Astrocyte (in vitro differentiated cells and primary cell): ENCODE results near the gene RNF207. TPM values are rescaled to one million over a fixed set of nuclear protein-coding genes. Genes with fewer than 3 reads are reported as not detected.
"Not testable (repeated sequence)": the region's sequence is repeated elsewhere in the genome, so short reads cannot be mapped to it uniquely, and the experiment has no call there.

ENCODE experiments used
- DNase-seq: peaks from one replicate; pipeline ENCODE4 v3.0.0-alpha.2; 2010; ENCODE audit warnings: low read depth
- FAIRE-seq: peaks from 2 replicates; lab custom pipeline; 2011; peaks lifted over from hg19 to GRCh38; lab: Jason Lieb, UNC
- H2AFZ ChIP-seq: 2 replicates; pipeline ENCODE4 v1.6.0; 2012; ENCODE audit warnings: low read depth, low read length, inconsistent platforms
- H3K27ac ChIP-seq: 2 replicates; pipeline ENCODE4 v1.5.1; 2011; ENCODE audit warnings: low read depth, low read length, inconsistent platforms
- H3K27me3 ChIP-seq: 2 replicates; pipeline ENCODE4 v1.6.0; 2011; ENCODE audit warnings: low read length, inconsistent platforms; ENCODE audit not compliant: insufficient read depth
- H3K36me3 ChIP-seq: 2 replicates; pipeline ENCODE4 v1.5.1; 2011; ENCODE audit warnings: low read length, inconsistent platforms; ENCODE audit not compliant: insufficient read depth
- H3K4me1 ChIP-seq: 2 replicates; pipeline ENCODE4 v1.5.1; 2011; ENCODE audit warnings: low read length, inconsistent platforms; ENCODE audit not compliant: insufficient read depth
- H3K4me2 ChIP-seq: 2 replicates; pipeline ENCODE4 v1.6.0; 2012; ENCODE audit warnings: low read length, inconsistent platforms
- H3K4me3 ChIP-seq: 2 replicates; pipeline ENCODE4 v1.5.1; 2011; ENCODE audit warnings: low read depth, mild to moderate bottlenecking, low read length, inconsistent platforms; ENCODE audit not compliant: insufficient read depth
- H3K79me2 ChIP-seq: 2 replicates; pipeline ENCODE4 v1.6.0; 2012; ENCODE audit warnings: mild to moderate bottlenecking, low read length, inconsistent platforms; ENCODE audit not compliant: insufficient read depth
- H3K9ac ChIP-seq: 2 replicates; pipeline ENCODE4 v1.6.0; 2012; ENCODE audit warnings: mild to moderate bottlenecking, low read length, inconsistent platforms
- H3K9me3 ChIP-seq: 2 replicates; pipeline ENCODE4 v1.5.1; 2012; ENCODE audit warnings: low read depth, mild to moderate bottlenecking, low read length, inconsistent platforms; ENCODE audit not compliant: insufficient read depth
- H4K20me1 ChIP-seq: 2 replicates; pipeline ENCODE4 v1.6.0; 2012; ENCODE audit warnings: low read length, inconsistent platforms; ENCODE audit not compliant: insufficient read depth
- H3K27ac Mint-ChIP-seq: one replicate; pipeline ENCODE4 v1.8.0; 2021; ENCODE audit warnings: mild to moderate bottlenecking, mixed read lengths; ENCODE audit not compliant: unreplicated experiment
- H3K27me3 Mint-ChIP-seq: one replicate; pipeline ENCODE4 v1.8.0; 2021; ENCODE audit warnings: low read depth, mixed read lengths; ENCODE audit not compliant: unreplicated experiment
- H3K36me3 Mint-ChIP-seq: one replicate; pipeline ENCODE4 v1.8.0; 2021; ENCODE audit warnings: low read depth, mixed read lengths; ENCODE audit not compliant: unreplicated experiment
- H3K4me1 Mint-ChIP-seq: one replicate; pipeline ENCODE4 v1.8.0; 2021; ENCODE audit warnings: low read depth, mixed read lengths; ENCODE audit not compliant: unreplicated experiment
- H3K4me3 Mint-ChIP-seq: one replicate; pipeline ENCODE4 v1.8.0; 2021; ENCODE audit warnings: mild to moderate bottlenecking, moderate library complexity, mixed read lengths; ENCODE audit not compliant: unreplicated experiment
- H3K9me3 Mint-ChIP-seq: one replicate; pipeline ENCODE4 v1.8.0; 2021; ENCODE audit warnings: mild to moderate bottlenecking, mixed read lengths; ENCODE audit not compliant: unreplicated experiment
- CTCF ChIP-seq: IDR thresholded peaks from 2 replicates; pipeline ENCODE4 v1.5.1; 2011; ENCODE audit warnings: low read depth, mild to moderate bottlenecking, inconsistent platforms, low read length, moderate library complexity; ENCODE audit not compliant: insufficient read depth
- EZH2 ChIP-seq: IDR thresholded peaks from 2 replicates; pipeline ENCODE4 v1.6.1; 2012; ENCODE audit warnings: mild to moderate bottlenecking, low read length, inconsistent platforms; ENCODE audit not compliant: insufficient read depth
- total RNA-seq: library from RNA; stranded (reverse); gene quantifications from 2 replicates; pipeline ENCODE4 v1.2.1, GENCODE V29; 2021

The RNF207 gene
- total RNA-seq, 1 donor from 2014 or later = 4.7 TPM

DNA sequence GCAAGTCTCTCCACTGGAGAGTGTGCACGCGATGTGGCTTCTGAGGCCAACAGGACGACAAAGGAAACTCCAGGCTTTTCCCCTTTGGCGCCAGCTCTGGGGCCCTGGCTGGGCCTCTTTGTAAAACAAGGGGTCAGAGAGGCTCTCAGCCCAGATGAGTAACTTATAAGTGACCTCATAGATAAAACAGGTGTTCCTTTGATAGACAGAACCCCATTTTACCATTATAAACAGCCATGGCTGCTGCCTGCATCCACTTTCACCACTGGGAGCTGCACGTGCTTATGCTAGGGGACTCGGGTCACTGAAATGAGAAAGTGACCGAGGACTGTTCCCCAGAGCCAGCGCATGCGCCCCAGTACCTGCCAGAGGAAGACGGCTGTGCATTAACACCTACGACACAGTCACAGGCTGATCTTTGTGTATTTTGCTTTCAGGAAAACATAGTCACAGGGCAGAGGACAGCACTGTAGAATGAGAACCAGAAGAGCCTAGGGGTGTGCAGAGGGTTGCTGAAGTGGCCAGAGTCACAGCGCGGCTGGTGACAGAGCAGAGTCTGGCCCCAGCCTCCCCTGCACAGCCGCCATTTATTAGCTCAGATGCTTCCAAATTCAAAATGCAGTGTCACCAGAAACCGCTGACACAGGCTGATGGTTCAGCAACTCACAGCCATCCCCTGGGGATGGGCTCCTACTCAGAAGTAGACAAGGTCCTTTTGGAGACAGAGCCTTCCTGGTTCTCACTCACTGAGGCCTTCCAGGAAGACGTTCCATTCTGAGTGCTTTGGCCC, 12.7 kb downstream of the RNF207 start:
- H3K9ac ChIP-seq = no peak overlapping the region
- H2AFZ ChIP-seq = no peak overlapping the region
- H3K4me2 ChIP-seq = no peak overlapping the region
- H3K79me2 ChIP-seq = no peaks in the 10 kb centered on the region
- Mint-ChIP-seq H3K27ac (peak overlapping the region; percentile 69), H3K4me3 (no peak overlapping the region), H3K4me1 (peaks cover 9% of the 10 kb centered on the region), H3K9me3 (no peaks in the 10 kb centered on the region), H3K27me3 (peaks cover 8% of the 10 kb centered on the region), H3K36me3 (peaks cover 20% of the 10 kb centered on the region)
- peaks cover 4% of the 10 kb centered on the region for H3K4me1 ChIP-seq
- peaks cover 9% of the 10 kb centered on the region for H4K20me1 ChIP-seq
- FAIRE-seq (no peak), DNase-seq (no peak)
- no peak for TF ChIP-seq CTCF
- TF ChIP-seq EZH2 = no peak
- H3K27me3 ChIP-seq = no peaks in the 10 kb centered on the region
- no peak overlapping the region for H3K4me3 ChIP-seq
- peaks cover 3% of the 10 kb centered on the region for H3K36me3 ChIP-seq
- H3K9me3 ChIP-seq = no peaks in the 10 kb centered on the region
- no peak overlapping the region for H3K27ac ChIP-seq

DNA sequence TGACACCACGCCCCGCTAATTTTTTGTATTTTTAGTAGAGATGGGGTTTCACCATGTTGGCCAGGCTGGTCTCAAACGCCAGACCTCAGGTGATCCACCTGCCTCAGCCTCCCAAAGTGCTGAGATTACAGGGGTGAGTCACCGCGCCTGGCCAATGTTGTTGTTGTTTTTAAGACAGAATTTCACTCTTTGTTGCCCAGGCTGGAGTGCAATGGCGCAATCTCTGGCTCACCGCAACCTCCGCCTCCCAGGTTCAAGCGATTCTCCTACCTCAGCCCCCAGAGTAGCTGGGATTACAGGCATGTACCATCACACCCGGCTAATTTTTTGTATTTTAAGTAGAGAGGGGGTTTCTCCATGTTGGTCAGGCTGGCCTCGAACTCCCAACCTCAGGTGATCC, 13.7 kb downstream of the RNF207 start:
- H3K27ac Mint-ChIP-seq, H4K20me1 ChIP-seq, H3K9me3 ChIP-seq, H3K4me3 ChIP-seq, H3K9ac ChIP-seq, H3K4me1 ChIP-seq, H2AFZ ChIP-seq, H3K27ac ChIP-seq, H3K4me2 ChIP-seq, FAIRE-seq, H3K79me2 ChIP-seq, H3K27me3 Mint-ChIP-seq, H3K4me3 Mint-ChIP-seq, H3K4me1 Mint-ChIP-seq, H3K9me3 Mint-ChIP-seq, DNase-seq, H3K27me3 ChIP-seq: not testable (repeated sequence)
- H3K36me3 Mint-ChIP-seq = peaks cover 20% of the 10 kb centered on the region
- peaks cover 11% of the 10 kb centered on the region for H3K36me3 ChIP-seq

- Mint-ChIP-seq H3K4me1 (peaks cover 9% of the 10 kb centered on the region), H3K27ac (peak overlapping the region; percentile 11), H3K9me3 (no peaks in the 10 kb centered on the region), H3K36me3 (peaks cover 22% of the 10 kb centered on the region), H3K27me3 (peaks cover 7% of the 10 kb centered on the region), H3K4me3 (no peak overlapping the region)
- peaks cover 11% of the 10 kb centered on the region for H3K36me3 ChIP-seq
- peaks cover 4% of the 10 kb centered on the region for H3K4me1 ChIP-seq
- H3K79me2 ChIP-seq = no peaks in the 10 kb centered on the region
- TF ChIP-seq EZH2 = no peak
- TF ChIP-seq CTCF = no peak
- no peaks in the 10 kb centered on the region for H3K27me3 ChIP-seq
- H3K27ac ChIP-seq = no peak overlapping the region
- no peak overlapping the region for H3K4me2 ChIP-seq
- H4K20me1 ChIP-seq = peaks cover 15% of the 10 kb centered on the region
- no peak for DNase-seq
- H3K9me3 ChIP-seq = no peaks in the 10 kb centered on the region
- H2AFZ ChIP-seq = no peak overlapping the region
- no peak for FAIRE-seq
- no peak overlapping the region for H3K4me3 ChIP-seq
- H3K9ac ChIP-seq = no peak overlapping the region
Observed at GRCh38 chr1:6220236-6220635, 14.3 kb downstream of the RNF207 start.
